Retinal pigment epithelial cell (primary cell): ENCODE results near the gene CREB3L2.
"Not testable (repeated sequence)": the region's sequence is repeated elsewhere in the genome, so short reads cannot be mapped to it uniquely, and the experiment has no call there.

Experiments used
- DNase-seq: peaks from one replicate; pipeline ENCODE4 v3.0.0-alpha.2; 2010; ENCODE audit warnings: low read depth
- H3K4me3 ChIP-seq: 2 replicates; pipeline ENCODE4 v1.5.1; 2011; ENCODE audit warnings: mild to moderate bottlenecking, low read length, control low read depth, moderate library complexity
- TF ChIP-seq, protein P1 (sequence below): conservative IDR thresholded peaks from 2 replicates; pipeline ENCODE4 v1.5.1; 2011; ENCODE audit warnings: low read depth, low read length, control low read depth, inconsistent platforms

The CREB3L2 gene

DNA sequence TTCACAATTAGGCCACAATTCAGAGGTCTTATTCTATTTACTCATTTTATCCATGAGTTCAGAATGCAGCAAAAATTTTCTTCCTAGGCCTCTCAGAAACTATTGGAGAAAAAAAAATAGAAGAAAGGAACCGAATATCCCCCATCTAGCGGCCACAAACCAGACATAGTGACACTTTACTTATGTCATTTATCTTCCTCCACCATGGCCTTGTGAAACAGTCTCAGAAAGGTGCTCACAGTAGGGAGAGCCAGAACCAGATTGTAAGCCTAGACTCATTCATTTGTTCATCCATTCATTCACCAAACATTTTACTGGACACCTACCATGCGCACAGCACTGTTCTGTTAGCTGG lies 16.0 kb downstream of the CREB3L2 start:
- TF ChIP-seq, protein P1, sequence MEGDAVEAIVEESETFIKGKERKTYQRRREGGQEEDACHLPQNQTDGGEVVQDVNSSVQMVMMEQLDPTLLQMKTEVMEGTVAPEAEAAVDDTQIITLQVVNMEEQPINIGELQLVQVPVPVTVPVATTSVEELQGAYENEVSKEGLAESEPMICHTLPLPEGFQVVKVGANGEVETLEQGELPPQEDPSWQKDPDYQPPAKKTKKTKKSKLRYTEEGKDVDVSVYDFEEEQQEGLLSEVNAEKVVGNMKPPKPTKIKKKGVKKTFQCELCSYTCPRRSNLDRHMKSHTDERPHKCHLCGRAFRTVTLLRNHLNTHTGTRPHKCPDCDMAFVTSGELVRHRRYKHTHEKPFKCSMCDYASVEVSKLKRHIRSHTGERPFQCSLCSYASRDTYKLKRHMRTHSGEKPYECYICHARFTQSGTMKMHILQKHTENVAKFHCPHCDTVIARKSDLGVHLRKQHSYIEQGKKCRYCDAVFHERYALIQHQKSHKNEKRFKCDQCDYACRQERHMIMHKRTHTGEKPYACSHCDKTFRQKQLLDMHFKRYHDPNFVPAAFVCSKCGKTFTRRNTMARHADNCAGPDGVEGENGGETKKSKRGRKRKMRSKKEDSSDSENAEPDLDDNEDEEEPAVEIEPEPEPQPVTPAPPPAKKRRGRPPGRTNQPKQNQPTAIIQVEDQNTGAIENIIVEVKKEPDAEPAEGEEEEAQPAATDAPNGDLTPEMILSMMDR, result no peak
- no peak for DNase-seq
- H3K4me3 ChIP-seq, result no peak overlapping the region

DNA sequence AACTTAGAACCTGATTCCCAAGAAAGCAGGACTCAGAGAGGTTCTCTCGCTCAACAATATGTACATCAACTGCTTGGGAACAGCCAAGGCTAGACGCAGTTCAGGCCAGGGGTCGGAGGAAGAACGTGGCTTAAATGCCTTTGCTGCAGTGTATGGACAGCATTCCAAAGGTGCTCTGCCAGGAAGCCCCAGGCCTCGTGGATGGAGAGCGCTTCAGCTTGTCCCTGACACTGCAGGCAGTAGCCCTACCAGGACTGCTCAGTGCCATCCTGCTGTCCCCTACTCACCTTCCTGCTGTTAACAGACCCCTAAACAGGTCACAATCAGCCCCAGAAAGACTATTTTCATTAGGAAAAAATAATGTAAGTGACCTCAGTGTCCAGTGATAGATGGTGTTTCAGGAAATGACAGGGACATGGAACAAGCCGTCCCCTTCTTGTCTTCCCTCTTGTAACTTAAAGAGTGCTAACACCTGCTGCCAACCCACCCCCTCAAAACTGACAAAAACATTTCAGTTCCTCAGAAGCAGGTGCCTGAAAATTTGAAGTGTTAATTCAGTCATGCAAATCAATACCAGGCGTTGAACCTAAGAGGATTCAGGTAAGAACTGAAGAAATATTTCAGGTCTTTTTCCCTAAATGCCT lies 16.5 kb downstream of the CREB3L2 start:
- DNase-seq, result no peak
- no peak overlapping the region for H3K4me3 ChIP-seq

DNA sequence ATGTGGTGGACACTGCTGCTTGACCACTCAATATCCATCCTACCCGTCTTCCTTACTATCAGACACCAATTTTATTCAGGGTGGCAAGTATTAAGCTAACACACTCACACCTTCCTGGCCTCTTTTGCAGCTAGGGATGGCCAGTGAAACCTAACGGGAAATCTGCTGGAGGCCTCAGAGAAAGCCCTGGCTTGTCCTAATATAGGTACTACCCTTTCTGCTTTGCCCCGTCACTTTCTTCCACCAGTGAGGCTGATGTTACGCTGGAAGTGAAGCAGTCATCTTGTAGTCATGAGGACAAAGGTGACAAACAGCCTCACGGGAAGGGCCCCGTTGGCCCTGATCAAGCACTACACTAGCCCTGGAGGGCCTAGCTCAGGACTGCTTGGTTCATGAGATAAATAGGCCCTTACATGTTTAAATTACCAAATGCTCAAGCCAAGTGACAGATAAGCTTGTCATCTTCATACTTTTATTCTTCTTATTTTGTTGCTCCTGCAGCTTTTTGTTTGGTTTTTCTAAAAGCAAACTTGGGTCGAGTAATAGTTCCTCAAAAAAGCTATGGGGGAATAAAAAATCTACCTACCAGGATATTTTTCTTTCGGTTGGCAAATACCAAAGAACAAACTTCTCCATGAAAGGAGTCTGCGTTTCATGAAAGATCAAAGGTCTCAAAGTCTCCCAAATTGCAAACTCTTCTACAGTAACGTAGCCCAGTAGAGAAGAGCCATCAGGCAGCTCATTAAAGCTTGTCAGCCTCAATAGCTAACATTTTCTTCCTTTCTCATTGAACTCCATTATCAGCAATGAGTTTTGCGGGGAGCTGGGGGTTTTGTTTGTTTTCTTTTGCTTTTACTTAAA lies 17.5 kb downstream of the CREB3L2 start:
- no peak overlapping the region for H3K4me3 ChIP-seq
- TF ChIP-seq, protein P1, result no peak
- DNase-seq, result no peak

More for the DNA sequence above, 16.5 kb downstream of the CREB3L2 start:
- TF ChIP-seq, protein P1, result no peak

DNA sequence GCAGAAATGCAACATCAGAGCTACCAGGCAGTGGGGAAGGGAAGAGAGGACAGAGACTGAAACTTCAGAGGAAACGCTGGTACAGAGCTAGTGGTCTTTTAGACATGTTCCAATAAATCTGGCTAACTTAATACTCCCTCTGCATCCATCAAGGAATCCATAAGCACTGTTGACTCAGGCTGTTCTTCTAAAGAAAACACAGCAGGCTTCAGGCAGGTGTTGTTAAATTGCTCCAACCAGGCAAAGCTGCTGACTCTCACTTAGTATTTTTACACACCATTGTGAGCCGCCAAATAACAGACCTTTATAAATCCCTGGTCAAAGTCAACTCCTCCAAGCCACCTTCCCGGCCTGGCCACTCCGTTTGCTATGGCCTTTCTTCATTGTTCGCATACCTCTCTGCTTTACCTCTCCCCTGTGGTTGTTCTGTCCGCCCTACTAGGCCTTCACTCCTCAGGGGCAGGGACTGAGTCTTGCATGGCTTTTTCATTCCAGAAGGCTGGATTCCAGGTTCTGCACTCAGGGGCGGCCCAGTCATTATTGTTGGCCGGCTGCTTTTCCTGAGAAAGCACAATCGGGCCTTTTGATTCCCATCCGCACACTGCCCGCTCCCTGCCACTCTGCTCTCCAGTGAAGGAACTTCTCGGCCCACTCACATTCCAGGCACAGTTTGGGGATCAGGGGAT lies 18.4 kb downstream of the CREB3L2 start:
- no peak for DNase-seq
- TF ChIP-seq, protein P1, result no peak

DNA sequence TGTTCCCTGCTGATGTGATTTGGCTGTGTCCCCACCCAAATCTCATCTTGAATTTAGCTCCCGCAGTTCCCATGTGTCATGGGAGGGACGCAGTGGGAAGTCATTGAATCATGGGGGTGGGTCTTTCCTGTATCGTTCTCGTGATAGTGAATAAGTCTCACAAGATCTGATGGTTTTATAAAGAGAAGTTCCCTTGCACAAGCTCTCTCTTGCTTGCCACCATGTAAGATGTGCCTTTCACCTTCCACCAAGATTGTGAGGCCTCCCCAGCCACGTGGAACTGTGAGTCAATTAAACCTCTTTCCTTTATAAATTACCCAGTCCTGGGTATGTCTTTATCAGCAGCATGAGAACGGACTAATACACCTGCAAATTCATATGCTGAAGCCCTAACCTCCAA lies 19.5 kb downstream of the CREB3L2 start:
- not testable (repeated sequence) for DNase-seq, H3K4me3 ChIP-seq

More for the DNA sequence above, 18.4 kb downstream of the CREB3L2 start:
- no peak overlapping the region for H3K4me3 ChIP-seq

DNA sequence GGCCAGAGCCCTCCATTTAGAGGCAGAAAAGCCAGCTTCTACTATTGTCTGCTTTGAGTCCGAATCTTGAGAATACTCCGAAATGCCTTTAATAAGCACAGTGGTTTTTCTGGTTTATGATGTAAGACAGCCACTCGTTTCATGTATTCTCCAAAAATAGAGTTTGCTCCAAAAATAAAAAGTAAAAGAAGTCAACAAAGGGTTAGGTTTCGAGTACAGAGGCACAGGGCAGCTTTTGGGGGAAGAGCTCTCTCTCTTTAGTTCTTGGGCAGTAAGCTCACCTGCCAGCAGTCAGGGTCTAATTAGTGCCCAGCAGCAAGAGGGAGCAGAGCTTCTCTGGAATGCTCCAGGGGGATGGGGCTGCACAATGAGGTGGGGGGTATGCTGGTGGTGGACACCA lies 20.2 kb downstream of the CREB3L2 start:
- TF ChIP-seq, protein P1, result no peak
- DNase-seq, result no peak
- no peak overlapping the region for H3K4me3 ChIP-seq

DNA sequence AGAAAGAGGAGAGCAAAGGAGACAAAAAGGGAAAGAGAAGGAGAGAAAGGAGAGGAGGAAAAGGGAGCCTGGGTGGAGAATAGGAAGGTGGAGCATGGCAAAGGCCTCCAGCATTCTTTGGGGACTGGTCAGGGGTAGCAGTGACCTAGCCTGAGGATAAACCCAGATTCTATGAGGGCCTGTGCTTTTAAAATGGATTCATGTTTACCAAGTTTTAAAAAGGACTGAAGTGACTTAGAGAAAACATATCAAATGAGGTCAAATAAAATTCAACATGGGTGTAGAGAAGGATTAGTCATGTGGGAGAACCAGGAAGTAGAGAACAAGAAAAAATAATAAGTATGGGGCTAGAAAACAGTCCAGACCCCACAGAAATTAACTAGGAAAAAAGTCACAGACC lies 20.7 kb downstream of the CREB3L2 start:
- DNase-seq, result no peak
- no peak overlapping the region for H3K4me3 ChIP-seq
- TF ChIP-seq, protein P1, result no peak
